Activated CD8-positive, alpha-beta memory T cell treated with anti-CD3 and anti-CD28 coated beads for 1 hour (primary cell): ENCODE data around the gene IMMP2L.

ENCODE experiments used
- DNase-seq, 2 donors: peaks; one replicate each; pipeline ENCODE4 v3.0.0-alpha.2; 2020; ENCODE audit warnings: low read depth in 1 of 2; ENCODE audit errors: extremely low read depth in 1 of 2

IMMP2L gene

DNA sequence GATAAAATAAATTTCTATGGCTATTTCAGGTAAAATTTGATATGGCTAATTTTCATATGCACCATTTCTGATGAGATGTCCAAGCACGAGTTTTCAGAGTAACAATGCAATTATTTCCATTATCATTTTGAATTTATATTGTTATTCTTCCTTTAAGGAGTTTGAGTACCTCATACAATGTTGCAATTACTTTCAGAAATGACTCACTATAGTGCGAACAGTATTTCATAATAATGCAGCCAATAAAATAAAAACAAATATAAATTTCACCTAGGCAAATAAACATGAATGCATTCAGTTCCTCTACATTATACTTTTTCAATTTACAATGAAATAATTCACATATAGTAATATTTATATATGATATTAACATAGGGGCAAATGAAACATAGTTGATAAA, 550.1 kb downstream of the IMMP2L start:
- no peak for DNase-seq

DNA sequence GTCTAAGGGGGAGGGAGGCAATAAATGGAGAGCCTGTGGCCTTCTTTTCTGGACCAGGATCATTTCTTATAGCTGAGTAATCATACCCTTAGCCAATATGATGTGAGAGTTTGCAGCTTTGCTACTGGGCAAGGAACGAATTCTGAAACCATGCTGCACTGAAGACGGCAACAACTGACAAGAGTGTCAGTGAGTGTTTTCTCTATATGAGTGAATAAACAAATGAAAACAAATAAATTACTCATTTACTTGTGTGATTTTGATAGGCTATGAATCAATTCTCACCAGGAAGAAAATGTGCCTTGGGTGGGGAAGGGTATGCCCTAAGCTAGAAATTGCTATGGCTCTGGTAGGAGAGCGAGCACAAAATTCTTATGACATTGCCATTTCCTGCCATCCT, 550.8 kb downstream of the IMMP2L start:
- DNase-seq = no peak

DNA sequence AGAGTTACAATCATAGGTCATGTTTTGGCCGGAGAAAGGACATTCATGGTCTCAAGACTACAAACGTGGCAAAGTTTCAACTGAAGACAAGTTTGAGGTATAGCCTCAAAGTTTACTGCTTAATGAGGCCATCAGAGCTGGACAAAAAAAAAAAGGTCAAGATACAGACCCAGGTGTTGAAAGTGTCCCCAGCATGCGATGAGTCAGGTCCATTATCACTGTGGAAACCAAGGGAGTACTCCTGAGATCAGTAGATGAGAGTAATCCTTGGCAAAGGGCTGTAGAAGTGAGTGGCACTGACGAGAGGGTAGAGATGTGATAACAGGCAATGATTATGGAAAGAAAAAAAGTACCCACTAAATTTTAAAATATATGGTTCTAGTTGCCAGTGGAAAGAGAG, 551.5 kb downstream of the IMMP2L start:
- DNase-seq = no peak

DNA sequence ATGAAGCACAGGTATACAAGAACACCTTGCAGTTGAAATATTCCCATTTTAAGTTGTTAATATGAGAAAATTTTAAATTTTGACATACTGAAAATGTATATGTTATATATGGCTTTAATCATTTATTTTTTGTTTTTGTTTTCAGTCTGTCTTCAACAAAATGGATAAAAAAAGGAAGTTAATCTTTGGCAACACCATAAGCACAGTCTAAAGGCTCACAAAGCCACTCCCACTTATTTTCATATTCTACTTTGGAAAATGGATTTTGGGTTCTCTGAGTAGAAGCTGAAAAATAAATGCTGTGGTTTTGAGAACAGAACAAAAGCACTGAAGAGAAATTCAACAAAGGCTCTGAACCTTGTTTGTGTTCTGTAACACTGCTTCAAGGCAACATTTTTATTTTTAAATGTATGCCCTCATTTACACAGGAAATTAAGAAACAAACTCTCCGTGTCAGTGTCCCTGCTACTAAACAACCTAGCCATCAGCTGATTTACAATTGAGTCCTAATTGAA, 552.7 kb downstream of the IMMP2L start:
- no peak for DNase-seq

DNA sequence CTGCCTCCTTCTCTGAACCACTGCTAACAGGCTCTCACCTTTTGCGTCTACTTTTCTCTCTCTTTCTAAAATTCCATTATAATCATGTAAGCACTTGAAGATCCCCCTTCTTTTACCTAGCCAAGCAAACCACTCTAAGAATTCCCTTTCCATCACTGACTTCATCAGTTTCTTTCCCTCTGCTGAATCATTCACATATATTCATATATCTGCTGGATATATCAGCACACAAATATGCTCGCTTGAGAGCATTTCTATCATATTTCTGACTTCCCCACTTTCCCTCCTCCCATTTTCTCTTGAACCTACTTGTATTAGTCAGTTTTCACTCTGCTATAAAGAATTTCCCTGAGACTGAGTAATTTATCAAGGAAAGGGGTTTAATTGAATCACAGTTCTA, 555.6 kb downstream of the IMMP2L start:
- DNase-seq = no peak

DNA sequence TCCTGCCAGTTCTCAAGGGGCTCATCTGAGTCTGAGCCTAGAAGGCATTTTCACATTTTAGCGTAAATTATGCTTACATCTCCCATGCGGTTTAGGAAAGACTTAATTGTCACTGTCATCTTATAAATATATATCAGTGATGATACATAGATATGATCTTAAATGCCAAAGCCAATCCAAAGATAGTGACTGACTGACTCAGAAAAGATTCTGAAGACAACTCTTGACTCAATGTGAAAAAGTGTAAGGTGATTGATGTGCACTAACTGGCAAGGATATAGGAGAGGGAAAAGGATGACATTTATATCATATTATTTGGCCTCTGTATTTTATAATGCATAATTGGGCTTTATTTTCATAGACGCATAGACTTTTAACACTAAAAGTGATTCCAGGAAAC, 556.3 kb downstream of the IMMP2L start:
- DNase-seq = no peak

DNA sequence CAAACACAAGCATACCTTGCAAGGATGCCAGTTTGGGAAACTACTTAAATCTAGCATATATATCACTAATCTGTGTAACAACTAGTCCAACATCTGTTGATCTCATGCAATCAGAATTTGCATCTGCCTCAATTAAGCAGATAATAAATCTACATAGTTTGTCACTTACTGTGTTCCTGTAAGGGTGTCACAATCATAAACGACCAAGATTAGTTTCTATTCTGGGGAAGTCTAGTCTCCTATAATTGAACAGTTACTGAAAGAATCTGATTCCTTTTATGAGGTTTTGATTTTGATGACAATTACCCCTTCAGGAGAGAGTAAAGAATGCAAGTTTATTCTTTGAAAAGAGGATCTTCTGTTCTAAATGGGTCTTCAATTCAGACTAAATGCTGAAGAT, 556.8 kb downstream of the IMMP2L start:
- no peak for DNase-seq

DNA sequence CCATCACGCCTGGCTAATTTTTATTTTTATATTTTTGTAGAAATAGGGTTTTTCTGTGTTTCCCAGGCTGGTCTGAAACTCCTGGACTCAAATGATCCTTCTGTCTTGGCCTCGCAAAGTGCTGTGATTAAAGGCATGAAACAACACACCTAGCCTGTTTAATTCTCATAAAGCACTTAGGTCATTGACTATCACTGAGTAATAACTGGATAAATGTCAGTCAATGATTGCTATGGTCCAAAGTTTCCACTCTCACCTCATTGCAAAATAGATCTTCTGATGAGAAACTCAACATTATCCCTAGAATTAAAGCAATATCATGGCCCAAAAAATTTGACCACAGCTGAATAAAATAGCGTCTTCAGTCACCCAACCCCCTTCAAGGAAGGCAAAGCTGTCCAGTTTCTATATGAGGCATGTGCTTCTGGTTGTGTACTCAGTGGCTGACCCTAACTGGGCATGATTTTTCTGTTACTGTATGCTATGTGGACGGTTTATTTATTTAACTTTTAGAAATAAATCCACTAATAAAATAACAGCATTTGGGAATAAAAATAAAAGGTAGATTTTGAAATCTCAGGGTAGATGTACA, 557.9 kb downstream of the IMMP2L start:
- no peak for DNase-seq

DNA sequence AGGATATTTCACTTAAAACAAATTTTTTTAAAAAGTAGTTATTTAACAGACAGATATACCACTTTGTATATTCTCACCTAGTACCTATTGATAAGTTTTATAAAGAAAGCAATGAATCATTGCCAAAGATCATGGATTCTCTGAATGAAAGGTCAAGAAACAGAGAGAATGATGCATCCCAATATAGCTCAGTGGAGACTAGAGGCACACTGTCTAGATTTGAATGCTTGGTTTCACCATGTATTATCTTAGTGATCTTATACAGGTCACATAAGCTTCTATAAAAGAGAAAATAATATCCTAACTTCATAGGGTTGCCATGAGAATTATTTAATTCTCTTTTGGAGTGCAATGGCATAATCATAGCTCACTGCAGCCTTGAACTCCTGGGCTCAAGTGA, 558.4 kb downstream of the IMMP2L start:
- DNase-seq = no peak

DNA sequence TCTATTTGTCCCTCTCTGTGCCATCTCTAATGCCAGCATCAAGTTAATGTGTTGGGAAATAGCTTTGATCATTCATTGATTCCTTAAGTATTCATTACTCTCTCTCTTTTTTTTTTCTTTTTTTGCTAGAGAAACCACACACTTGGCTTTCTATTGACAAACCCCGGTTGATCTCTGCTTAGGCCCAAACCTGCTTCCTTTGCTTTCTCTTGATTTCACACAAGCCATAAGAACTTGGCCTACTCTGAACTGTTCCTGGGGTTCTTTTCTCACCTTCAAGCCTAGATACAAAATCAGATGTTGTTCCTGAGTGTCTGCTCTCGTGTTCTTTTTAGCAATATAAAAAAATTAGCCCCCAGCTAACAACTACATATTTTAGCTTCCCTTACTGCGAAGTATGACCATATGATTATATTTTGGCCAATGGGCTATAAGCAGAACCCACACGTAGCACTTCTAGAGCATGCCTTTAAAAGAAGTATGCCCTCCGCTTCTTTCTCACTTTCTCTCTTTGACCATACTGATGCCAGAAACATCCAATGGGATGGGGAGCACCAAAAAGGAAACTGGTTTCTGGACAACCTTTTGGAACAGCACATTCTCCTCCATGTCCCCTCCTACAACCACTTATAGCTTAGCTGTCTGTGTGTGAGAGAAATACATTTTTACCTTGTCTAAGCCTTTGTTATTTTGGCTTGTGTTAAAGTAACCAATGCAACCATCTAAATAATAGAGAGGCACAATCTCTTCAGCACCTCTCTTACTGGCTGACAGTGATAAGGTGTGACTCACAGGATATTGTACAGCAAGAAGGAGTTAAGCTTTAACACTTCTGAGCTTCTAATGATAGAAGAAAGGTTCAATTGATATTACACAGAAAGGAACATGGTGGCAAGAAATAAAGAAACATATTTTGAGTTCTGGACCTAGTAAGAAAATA, 568.0 kb downstream of the IMMP2L start:
- DNase-seq = no peak

DNA sequence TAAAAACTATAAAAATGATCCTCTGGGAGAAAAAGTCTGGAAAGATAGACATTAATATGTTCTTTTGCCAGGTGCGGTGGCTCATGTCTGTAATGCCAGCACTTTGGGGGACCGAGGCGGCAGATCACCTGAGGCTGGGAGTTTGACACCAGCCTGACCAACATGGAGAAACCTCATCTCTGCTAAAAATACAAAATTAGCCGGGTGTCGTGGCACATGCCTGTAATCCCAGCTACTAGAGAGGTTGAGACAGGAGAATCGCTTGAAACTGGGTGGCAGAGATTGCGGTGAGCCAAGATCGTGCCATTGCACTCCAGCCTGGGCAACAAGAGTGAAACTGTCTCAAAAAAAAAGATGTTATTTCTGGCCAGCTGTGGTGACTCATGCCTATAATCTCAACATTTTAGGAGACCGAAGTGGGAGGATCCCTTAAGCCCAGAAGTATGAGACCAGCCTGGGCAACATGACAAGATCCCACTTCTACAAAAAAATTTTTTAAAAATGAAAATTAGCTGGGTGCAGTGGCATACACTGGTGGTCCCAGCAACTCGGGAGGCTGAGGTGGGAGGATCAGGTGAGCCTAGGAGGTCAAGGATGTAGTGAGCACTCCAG, 573.3 kb downstream of the IMMP2L start:
- DNase-seq = no peak

DNA sequence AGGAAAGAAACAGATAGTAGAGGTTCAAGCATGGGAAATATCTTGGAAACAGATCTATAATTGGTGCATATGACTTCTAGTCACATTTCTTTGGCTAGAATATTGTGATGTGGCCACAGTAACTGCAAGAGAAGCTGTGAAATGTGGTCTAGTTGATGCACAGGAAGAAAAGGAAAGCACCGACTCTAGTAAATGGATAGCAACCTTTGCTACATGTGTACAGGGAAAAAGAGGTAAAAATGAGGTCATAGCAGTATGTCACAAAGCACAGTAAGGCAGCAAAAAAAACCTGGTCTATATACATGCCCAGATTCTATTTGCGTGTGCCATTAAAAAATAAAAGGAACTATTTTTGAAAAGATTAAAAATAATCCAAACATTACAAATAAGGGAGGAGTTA, 573.9 kb downstream of the IMMP2L start:
- no peak for DNase-seq

DNA sequence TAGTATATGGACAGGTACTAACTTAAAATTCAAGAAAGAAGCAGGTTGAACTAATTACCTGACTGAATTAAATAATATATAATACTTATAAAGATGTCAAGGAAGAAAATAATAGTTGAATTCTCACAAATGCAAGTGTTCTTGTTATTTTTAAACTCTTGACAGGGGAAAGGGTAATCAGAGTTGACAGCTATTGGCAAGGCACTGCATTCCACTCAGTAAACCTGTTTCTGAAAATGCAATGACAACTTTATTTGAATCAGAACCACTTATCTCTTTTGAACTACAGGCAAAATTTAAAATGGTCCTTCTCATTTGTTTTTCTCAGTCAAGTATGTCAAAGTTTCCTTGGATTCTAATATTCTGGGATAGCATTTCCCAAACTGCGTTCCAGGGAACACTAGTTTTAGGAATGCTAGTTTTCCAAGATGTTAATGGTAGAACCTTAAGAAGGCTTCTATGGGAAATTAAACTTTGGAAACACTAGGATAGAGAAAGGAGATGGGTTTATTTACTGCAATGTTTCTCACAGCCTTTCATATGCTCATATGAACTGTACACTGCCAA, 575.1 kb downstream of the IMMP2L start:
- no peak for DNase-seq

DNA sequence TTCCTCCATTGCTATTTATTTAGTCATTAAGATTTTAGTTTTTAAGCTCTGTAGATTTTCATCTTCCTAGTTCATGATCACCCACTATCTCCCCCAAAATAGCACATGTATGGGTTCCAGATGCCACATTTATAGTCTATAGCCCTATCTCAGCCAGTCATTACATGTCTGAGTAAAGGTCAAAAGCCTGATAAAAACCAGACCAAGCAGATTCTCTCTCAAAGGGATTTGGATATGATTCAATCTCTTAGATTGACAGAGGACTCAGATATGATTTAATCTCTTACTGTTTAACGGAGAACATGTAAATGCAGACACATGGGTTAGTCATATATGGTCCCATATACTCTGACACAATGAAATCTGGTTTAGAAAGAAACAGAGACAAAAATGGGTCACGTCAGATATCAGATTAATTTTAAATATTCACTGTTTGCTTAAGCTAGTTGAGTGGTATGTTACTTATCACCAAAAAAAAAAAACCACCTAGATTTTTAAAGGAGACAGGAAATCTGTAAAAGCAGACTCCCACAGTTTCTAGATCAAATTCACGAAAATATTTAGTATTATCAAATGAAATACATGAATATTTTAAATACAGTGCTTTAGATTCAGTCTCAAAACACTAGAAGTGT, 578.4 kb downstream of the IMMP2L start:
- no peak for DNase-seq

DNA sequence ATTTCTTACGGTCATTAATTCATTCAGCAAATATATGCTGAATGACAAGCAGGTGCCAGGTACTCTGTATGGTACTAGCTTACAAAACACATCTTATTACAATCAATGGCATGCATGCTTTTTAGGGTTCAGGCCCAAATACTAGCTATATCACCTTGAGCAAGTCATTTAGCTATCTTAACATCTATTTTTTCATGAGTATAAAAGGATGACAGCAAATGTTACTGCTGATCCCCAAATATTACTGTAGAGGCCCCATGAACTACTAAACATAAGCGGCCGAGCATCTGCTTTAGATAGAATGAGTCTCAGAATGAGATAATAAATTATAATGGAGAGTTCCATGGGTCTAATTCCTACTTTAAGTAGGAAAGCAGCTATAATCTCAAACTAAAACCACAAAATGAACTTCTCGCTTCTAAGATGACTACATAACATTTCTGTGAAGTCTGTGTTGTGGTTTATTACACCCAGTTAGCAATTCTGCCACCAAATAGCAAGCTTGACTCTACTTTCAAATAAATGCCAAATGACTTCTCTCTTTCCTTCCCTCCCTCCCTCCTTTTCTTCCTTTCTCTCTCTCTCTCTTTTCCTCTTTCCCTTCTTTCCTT, 585.1 kb downstream of the IMMP2L start:
- DNase-seq = no peak

DNA sequence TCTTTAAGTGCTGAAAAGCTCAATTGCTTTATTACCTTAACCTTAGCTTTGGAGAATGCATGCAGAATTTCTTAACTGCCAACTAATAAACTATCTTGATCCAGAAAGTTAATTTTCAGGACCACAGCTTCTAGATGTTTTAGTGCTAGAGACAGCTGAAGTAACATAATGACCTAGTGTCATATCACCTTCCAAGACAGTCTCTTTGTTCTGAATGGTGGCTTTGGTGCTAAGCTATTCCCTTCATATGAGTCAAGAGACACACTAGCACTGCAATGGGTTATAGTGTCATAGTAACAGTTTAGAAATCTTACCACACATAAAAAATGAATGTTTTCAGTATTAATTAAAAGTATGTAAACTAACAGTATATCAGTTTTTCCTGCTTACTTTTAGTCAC, 586.8 kb downstream of the IMMP2L start:
- DNase-seq = no peak

DNA sequence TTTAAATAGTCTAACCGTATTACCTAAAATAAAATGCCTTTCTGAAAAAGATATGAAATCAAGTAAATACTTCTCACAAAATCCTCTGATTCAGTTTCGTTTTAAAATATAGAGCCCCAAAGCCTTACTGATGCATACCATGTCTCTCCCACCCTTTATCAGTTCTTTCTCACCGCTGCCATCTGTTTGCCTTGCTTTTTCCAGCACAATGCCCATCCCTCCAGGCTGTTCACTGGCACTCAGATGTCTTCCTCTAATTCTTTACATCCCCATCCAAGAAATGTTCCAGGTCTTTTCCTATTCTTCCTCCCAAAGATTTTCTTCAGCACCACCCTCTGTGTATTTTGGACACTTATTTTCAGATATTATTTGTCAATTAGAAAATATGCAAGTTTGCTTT, 587.9 kb downstream of the IMMP2L start:
- no peak for DNase-seq

DNA sequence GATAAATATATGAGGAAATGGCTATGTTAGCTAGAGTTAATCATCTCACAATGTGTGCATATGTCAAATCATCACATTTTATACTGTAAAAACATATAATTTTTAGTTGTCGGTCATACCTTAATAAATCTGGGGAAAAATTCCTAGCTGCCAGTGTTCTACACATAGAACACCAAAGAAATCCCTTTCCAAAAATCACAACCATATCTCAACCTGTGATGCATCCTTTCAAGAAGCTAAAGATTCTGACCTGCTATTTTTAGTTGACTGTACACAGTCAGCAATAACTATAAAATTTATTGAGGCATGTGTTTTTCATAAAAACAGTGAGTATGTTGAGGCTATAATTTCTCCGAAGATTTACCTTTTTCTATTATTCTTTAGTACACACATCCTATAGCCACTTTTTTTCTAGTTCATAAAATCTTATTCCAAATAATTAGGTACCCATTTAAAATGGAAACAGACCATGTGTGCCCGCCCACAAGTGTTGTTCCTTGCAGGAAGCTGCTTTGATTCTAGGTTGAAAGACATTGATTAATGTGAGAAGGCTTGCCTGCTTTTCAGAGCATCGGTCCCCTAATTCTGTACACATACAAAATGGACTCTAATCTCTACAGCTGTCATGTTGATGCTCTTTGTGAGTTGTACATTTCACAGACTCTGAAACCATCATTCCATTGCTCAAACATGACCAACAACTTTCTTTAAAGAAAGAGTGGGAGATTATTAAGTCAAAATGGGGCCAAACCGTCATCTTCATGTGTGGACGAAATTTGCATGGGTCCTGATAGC, 588.9 kb downstream of the IMMP2L start:
- DNase-seq = no peak

DNA sequence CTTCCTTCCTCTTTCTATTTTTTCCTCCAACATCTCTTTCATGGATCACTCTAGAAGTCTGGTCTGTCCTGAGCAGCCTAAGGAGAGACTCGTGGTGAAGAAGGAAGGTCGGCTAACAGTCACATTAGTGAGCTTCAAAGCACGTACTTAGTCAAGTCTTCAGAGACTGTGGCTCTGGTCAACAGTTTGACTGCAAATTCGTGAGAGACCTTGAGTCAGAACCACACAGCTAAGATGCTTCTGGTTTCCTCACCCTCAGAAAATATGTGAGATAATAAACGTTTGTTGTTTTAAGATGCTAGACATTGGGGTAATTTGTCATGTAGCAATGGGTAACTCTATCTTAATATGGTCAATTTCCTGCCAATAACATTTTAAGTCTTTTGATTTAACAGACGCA, 597.5 kb downstream of the IMMP2L start:
- no peak for DNase-seq

DNA sequence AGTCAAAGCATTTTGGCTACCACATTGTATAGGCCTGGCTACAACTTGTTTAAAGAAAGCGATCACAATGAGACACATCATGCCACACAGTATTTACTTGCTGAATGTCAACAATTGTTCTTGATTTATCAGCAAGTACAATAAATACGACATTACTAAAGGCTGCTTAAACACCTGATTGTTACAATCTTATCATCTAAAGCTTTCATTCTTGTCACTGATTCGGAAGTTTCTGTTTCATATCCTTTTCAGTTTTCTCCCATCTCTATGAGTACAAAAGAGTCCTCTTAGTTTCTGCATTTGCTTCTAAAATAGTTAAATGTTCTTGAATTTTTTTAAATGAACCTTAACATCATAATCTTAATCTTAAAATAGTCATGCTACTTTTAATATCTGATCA, 599.5 kb downstream of the IMMP2L start:
- no peak for DNase-seq
